ENCODE measurements around the gene ROBO1. TPM values are rescaled to one million over a fixed set of nuclear protein-coding genes. Genes with fewer than 3 reads are reported as not detected.

The ROBO1 gene
- polyA plus RNA-seq, 3 donors, result 86.9 to 107 (median 102) TPM

- no peak for DNase-seq
Measured at GRCh38 chr3:78985981-78986380, 781.8 kb downstream of the ROBO1 start.

- no peak for DNase-seq
Measured at GRCh38 chr3:78979028-78979427, 788.8 kb downstream of the ROBO1 start.

- DNase-seq, result no peak
Measured at GRCh38 chr3:78978037-78978436, 789.8 kb downstream of the ROBO1 start.

- no peak for DNase-seq
Measured at GRCh38 chr3:78977073-78977472, 790.7 kb downstream of the ROBO1 start.

- DNase-seq, result no peak
Measured at GRCh38 chr3:78976200-78976599, 791.6 kb downstream of the ROBO1 start.

GRCh38 chr3:78974181-78974790 lies 793.5 kb downstream of the ROBO1 start:
- DNase-seq, result no peak

GRCh38 chr3:78972617-78973301 lies 795.0 kb downstream of the ROBO1 start:
- no peak for DNase-seq

- no peak for DNase-seq
Measured at GRCh38 chr3:78970656-78971055, 797.1 kb downstream of the ROBO1 start.

- no peak for DNase-seq
Measured at GRCh38 chr3:78969483-78969882, 798.3 kb downstream of the ROBO1 start.

- DNase-seq, result no peak
Measured at GRCh38 chr3:78967061-78967460, 800.7 kb downstream of the ROBO1 start.

- DNase-seq, result no peak
Measured at GRCh38 chr3:78963771-78964170, 804.0 kb downstream of the ROBO1 start.

GRCh38 chr3:78957456-78957855 lies 810.3 kb downstream of the ROBO1 start:
- no peak for DNase-seq

- peak; percentile 53 for DNase-seq
Measured at GRCh38 chr3:78951342-78951945, 816.4 kb downstream of the ROBO1 start.

GRCh38 chr3:78941587-78941986 lies 826.2 kb downstream of the ROBO1 start:
- no peak for DNase-seq

- DNase-seq, result no peak
Measured at GRCh38 chr3:78940626-78941025, 827.2 kb downstream of the ROBO1 start.

- DNase-seq, result no peak
Measured at GRCh38 chr3:78940128-78940527, 827.7 kb downstream of the ROBO1 start.

GRCh38 chr3:78937475-78937874 lies 830.3 kb downstream of the ROBO1 start:
- DNase-seq, result peak; percentile 51

GRCh38 chr3:78927759-78928158 lies 840.0 kb downstream of the ROBO1 start:
- DNase-seq, result no peak

- DNase-seq, result no peak
Measured at GRCh38 chr3:78926523-78926922, 841.3 kb downstream of the ROBO1 start.

- DNase-seq, result no peak
Measured at GRCh38 chr3:78924711-78925110, 843.1 kb downstream of the ROBO1 start.

- no peak for DNase-seq
Measured at GRCh38 chr3:78919021-78919755, 848.6 kb downstream of the ROBO1 start.

GRCh38 chr3:78918361-78919020 lies 849.3 kb downstream of the ROBO1 start:
- DNase-seq, result no peak

Measured in renal pelvis (tissue), 4 donors.